Measurements from ENCODE around the gene FRMD5.

The FRMD5 gene

GRCh38 chr15:43923553-43923952, 271.5 kb downstream of the FRMD5 start:
- no peak for DNase-seq (ENCODE audit: low read depth in 2 of 2)

- DNase-seq (ENCODE audit: low read depth in 2 of 2) = no peak
Measured at GRCh38 chr15:43922021-43922420, 273.1 kb downstream of the FRMD5 start.

- DNase-seq (ENCODE audit: low read depth in 2 of 2) = no peak
Measured at GRCh38 chr15:43920815-43921214, 274.3 kb downstream of the FRMD5 start.

DNA sequence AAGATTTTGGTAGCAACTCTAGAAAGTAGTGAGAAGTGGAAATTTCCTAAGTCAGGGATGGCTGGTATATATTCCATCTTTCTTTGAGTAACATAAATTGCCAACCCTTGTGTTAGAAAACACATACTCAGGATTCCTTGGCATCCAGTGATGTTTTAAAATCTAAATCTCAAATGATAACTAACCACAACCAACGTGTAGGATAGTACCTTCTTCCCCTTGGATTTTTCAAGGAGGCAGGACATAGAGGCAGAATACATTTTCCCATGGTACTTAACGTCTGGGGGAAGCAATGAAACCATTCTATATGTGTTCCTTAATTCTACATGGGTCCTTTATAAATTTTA, 274.8 kb downstream of the FRMD5 start:
- no peak for DNase-seq (ENCODE audit: low read depth in 2 of 2)

DNA sequence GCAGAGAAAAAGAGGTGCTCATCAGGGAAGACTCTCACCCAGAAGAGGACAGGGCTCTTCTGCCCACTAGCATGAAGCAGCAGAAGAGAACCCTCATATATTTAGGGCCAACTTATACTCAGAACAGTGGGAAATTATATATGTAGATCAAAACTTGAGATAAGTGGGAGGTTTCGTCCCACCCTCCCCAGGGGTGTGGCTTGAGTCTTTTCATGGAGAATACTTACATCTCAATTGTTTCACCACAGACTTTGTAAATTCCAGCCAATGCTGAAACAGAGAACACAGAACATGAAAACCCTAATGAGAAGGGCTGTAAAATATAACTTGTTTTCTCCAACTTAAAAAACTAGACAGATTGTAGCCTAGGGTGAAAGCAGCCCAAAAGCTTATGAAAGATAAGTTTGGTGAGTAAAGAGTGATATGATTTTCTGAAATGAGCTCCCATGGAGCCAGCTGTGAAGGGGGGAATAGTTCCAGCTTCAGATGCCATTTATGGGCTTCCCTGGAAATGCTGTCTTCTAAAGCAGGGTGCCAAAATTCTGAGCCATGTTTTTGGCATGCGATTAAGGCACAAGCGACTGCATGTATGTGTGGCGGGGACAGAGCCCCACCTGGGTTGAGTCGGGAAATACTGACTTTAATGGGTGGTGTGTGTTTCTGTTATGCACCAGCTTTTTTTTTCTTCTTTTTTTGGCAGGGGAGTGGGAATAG, 275.4 kb downstream of the FRMD5 start:
- no peak for DNase-seq (ENCODE audit: low read depth in 2 of 2)

DNA sequence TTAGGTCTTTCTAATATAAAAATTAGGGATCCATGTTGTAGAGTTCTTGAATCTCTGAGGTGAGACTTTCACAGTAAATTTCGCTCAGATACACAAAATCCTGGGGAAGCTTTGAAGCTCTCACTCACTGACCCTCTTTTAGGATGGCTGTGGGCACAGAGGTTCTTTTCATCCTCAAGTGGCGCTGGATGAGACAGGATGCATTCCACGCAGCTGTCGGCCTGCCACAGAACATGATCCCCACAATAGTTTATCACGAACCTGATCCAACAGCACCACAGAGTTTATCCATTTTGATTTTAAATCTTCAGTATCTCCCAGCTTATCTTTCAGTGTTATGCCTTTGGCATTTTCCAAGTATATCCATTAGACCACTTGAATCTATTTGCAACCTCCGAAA, 276.4 kb downstream of the FRMD5 start:
- DNase-seq (ENCODE audit: low read depth in 2 of 2) = no peak

DNA sequence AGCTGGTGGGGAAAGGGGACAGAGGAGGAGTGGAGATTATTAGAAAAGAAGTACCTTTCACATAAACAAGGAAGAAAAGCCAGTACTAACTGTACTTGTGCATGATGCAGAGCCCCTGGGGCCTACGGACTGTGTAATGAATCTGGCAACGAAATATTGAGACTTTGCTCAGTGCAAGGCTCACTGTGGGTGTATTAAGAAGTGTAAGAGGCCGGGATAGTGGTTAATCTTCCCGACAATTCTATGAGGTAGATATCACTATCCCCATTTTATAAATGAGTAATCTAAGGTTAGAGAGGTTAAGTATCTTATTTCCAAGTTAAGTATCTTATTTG, 278.8 kb downstream of the FRMD5 start:
- no peak for DNase-seq (ENCODE audit: low read depth in 2 of 2)

DNA sequence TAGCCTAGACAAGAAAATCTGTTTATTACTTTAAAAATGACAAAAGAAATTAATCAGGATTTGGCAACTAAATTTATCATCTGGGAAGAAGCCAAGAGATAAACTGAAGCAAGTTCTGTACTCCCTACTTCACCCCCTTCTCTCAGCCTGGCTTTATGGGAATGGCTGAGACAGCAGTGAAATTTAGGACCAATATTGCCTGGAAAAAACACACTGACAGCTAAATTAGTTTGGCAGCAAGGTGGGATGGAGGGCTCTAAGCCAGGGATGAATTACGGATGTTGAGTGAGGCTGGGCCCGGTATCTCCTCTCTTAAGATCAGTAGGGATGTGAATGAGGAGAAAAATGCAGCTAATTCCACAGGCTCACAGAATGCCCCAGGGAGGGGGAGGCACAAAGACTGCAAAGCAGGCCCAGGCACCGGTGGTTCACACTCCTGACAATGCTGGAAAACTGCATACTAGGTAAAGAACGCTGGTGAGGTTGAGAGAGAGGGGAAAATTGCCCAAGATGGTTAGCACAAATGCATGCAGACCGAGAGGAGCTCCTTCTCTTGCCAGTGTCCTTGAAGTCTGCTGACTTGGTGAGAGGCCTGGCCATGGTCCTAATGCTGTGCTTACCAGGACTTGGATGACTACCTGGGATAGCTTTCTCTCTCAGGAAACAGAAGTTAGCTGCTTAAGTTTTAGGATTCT, 279.3 kb downstream of the FRMD5 start:
- DNase-seq (ENCODE audit: low read depth in 2 of 2) = no peak

- DNase-seq (ENCODE audit: low read depth in 2 of 2) = no peak
Measured at GRCh38 chr15:43913941-43914340, 281.1 kb downstream of the FRMD5 start.

GRCh38 chr15:43913026-43913780, 281.9 kb downstream of the FRMD5 start:
- no peak for DNase-seq (ENCODE audit: low read depth in 2 of 2)

- DNase-seq (ENCODE audit: low read depth in 2 of 2) = no peak
Measured at GRCh38 chr15:43912208-43912607, 282.9 kb downstream of the FRMD5 start.

- DNase-seq (ENCODE audit: low read depth in 2 of 2) = no peak
Measured at GRCh38 chr15:43911235-43911781, 283.8 kb downstream of the FRMD5 start.

- no peak for DNase-seq (ENCODE audit: low read depth in 2 of 2)
Measured at GRCh38 chr15:43908516-43909050, 286.5 kb downstream of the FRMD5 start.

- no peak for DNase-seq (ENCODE audit: low read depth in 2 of 2)
Measured at GRCh38 chr15:43905755-43906154, 289.3 kb downstream of the FRMD5 start.

DNA sequence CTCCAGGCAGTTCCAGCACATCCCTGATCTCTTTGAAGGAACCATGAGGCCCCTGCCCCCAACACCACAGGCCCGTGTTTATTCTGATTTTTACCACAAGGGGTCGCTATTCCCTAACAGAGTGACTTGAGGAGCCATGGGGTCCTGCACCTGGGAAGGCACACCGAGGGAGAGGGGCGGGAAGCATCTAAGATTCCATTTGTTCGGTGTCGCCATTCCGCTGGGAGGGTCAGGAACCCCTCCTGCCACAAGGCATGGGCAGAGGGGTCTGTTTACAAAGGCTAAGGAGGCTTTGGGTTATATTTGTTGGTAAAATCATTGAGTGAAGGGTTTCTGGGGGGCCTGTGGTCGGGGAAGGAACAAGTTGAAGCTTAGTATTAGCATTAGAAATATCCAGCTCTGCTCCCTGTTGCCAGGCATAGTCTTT, 291.2 kb downstream of the FRMD5 start:
- peak in 1 of 2 donors; percentile 24 for DNase-seq (ENCODE audit: low read depth in 2 of 2)

- DNase-seq (ENCODE audit: low read depth in 2 of 2) = no peak
Measured at GRCh38 chr15:43901495-43901894, 293.6 kb downstream of the FRMD5 start.

GRCh38 chr15:43900996-43901395, 294.1 kb downstream of the FRMD5 start:
- no peak for DNase-seq (ENCODE audit: low read depth in 2 of 2)

DNA sequence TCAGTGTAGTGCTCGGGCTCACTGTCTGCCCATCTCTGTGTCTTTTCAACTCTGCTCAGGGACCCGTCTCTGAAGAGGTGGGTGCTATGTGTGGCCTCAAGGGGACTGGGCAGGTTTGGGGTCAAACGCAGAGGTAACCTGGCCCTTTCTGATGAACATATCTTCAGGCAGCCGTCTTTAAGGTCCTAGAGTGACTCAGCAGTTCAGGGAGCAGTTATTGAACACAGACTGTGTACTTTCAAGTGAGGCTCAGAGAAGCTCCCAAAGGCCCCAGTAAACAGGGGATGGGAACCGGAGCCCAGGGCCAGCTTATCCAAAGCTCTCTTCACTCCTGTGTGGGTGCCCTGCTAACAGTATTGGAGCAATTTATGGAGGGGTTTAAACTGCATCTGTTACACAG, 295.1 kb downstream of the FRMD5 start:
- DNase-seq (ENCODE audit: low read depth in 2 of 2) = no peak

DNA sequence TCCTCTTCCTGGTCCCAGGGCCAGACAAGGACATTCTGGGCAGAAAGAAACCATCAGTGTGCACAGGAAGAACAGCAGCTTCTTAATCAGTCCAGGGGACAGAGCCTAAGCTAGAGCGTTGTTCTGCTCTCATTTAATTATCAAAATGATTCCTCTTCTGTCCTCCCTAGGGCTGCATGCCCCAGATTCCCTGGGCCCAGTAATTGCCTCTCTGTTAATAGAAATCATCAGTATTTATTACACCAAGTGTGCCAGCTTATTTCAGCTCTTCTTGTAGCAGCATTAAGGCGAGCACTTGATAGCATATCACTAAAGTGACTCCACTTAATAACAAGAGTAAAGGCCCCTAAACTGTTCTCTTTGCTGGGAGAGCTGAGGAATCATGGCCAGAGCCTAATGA, 296.2 kb downstream of the FRMD5 start:
- DNase-seq (ENCODE audit: low read depth in 2 of 2) = no peak

DNA sequence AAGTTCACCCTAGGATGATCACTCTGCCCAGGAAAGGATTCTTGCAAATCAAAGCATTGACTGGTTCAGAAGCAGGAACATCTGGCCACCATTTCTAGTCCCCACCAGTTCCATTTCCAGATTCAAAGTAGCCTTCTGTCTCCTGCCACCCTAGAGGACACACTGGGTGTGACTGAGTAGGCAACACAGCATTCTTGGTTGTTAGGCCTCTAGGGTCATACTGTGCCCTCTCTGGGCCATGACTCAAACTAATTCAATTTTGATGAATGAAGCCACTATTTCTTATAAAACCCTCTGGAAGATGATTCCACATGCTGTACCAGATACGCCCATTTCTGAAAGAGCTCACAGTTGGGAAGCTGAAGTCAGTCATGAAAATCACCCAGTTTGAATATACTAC, 298.5 kb downstream of the FRMD5 start:
- no peak for DNase-seq (ENCODE audit: low read depth in 2 of 2)

DNA sequence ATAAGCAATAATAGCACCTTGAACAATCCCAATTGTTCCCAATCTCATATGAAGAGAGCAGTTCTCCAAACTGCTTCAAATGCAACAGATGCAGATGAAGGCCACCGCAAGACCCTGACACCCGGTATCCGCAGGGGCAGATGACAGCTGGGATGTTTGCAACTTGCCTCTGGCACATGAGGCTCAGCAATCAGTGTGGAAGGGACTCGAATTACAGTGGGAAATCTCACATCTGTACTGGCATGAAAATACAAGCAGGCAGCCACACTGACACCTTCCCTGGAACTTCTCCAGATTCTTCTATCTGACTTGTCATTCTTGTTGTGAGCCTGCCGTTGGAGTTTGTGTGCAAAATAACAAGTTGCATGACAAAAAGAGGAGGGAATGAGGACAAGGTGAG, 299.5 kb downstream of the FRMD5 start:
- no peak for DNase-seq (ENCODE audit: low read depth in 2 of 2)

GRCh38 chr15:43893956-43894355, 301.1 kb downstream of the FRMD5 start:
- DNase-seq (ENCODE audit: low read depth in 2 of 2) = no peak
